GM19455 (cell line): ENCODE measurements around the gene EPHB2.

Source experiments
- ATAC-seq: cut with Tn5 transposase; IDR thresholded peaks from one replicate; pipeline ENCODE4 v1.9.1; 2021; ENCODE audit not compliant: unreplicated experiment

Gene EPHB2

GRCh38 chr1:22815421-22816066 lies 104.9 kb downstream of the EPHB2 start:
- no peak for ATAC-seq

GRCh38 chr1:22816067-22816775 lies 105.6 kb downstream of the EPHB2 start:
- ATAC-seq, result no peak

DNA sequence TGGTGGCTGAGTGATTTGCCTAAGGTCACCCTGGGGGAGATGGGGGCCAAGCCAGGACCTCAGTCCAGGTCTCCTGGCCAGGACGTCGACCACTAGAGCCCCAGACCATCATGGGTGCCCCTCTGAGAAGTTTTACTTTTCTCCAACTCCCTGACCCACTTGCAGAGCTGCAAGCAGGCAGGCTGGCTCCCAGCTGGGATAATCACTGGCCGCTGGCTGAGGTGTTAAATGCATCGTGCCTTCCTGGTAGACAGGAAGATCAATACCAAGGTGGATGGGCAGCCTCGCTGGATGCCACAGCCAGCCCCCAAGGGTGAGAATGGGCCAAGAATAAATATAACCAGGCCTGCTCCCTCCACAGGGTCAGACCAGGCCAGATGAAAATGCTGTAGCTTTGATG lies 106.2 kb downstream of the EPHB2 start:
- no peak for ATAC-seq

DNA sequence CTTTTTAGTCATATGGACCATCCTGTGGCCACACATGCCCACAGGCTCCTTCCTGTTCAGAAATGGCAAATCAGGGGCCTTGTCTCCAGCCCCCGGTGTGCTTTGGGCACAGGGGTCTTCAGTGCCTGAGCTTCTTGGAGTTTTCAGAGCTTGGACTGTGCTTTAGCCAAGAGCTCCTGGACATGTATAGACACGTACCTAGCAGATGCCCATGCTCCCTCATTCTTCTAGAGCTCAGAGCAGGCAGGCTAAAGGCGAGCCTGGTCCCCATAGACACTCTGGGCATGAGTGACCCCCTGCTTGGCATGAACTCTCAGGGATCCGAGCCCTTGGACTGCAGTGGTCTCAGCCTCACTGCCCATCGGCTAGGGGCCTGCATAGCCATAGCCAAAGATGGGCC lies 106.8 kb downstream of the EPHB2 start:
- no peak for ATAC-seq

DNA sequence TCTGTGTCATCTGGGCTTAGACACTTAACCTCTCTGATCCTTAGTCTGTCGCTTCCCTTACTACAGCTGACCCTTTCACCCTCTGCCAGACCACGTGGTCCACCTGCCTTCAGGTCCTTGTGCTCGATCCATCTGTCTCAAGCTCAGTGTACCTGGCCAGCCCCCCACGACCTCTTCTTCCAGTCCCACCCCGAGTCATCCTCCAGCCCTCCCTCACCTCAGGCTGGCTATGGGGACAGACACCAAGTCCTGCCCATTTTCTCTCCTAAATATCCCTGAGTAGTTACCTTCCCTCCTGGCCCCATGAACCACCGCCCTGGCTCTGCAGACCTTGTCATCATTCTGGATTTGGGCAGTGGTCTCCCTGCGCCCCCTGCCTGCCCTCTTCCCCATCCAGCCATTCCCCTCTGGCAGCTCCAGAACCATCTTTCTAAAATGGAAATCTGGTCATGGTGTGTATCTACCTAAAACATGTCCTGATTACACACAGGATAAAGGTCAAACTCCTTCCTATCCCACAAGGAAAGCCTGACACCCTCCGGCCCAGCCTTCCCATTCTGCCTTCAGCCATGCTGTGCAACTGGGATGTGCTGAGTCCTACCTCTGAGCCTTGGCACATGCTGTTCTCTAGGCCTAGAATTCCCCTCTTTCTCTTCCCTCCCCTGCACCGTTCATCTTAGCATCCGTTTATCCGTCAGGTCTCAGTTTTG lies 107.6 kb downstream of the EPHB2 start:
- no peak for ATAC-seq

GRCh38 chr1:22819361-22819760 lies 108.7 kb downstream of the EPHB2 start:
- ATAC-seq, result no peak

- no peak for ATAC-seq
Observed at GRCh38 chr1:22821027-22821426, 110.4 kb downstream of the EPHB2 start.

DNA sequence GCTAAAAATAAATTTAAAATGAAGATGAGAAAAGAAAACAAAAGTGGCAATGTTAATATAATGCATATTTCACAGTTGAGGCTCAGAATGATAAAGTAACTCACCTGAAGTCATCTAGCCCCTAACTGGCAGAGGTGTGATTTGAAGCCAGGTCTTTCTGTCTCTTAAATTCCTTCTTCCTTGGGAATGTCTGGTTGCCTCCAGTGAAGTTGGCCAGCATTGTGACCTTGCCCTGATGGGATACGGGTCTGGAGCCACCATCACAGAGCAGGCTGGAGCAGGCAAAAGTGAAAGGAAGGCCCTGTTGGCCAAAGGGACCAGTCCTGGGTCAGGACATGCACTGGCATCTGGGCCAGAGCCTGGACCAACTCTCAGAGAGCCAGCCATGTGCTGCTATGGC lies 111.7 kb downstream of the EPHB2 start:
- no peak for ATAC-seq

- ATAC-seq, result no peak
Observed at GRCh38 chr1:22824466-22824865, 113.8 kb downstream of the EPHB2 start.

DNA sequence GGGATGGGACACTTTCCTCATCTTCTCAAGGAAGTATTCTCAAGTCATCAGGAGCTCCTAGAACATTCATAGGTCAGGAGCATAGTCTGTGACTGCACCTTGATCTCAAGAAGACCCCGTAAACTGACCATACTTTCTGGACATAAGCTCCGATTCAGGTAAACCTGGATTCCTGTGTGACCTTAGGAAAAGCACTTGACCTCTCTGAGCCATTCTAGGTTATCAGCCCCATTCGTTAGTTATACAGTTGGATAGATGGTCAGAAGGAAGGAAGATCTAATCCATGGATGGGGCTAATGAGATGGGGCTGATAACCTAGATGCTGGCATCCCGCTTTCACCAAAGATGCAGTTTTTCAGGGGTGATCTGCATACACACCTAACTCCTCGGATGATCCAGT lies 114.3 kb downstream of the EPHB2 start:
- ATAC-seq, result no peak

DNA sequence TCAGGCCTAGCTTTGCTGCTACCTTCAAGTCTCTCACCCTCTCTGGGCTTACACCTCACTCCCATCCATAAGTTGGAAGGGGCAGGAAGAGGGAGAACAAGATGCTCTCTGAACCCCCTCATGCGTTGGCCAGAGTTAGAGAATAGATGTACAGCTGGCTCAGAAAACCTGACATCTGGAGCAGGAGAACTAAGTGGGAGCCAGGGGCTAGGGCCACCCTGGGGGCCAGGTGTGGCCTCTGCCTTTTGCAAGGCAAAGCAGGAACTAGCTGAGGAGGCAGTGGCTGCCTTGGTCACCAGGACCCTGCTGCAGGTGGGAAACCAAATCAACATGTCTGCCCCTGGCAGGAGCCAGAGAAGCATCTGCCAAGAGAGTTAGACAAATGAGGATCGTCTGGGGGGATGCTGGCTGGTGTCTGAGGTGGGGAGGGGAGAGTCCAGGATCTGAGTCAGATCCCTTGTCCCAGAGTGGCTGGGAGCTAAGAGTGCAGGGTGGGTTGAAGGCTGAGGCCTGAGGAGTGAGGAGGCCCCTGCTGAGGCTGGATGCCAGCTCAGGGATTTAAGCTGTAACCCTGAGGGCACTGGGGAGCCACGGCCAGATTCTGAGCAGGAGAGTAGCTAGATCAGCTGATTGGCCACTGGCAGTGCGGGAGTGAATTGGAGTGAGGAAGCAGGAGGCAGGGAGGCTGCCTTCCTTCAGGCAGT lies 115.0 kb downstream of the EPHB2 start:
- ATAC-seq, result no peak

DNA sequence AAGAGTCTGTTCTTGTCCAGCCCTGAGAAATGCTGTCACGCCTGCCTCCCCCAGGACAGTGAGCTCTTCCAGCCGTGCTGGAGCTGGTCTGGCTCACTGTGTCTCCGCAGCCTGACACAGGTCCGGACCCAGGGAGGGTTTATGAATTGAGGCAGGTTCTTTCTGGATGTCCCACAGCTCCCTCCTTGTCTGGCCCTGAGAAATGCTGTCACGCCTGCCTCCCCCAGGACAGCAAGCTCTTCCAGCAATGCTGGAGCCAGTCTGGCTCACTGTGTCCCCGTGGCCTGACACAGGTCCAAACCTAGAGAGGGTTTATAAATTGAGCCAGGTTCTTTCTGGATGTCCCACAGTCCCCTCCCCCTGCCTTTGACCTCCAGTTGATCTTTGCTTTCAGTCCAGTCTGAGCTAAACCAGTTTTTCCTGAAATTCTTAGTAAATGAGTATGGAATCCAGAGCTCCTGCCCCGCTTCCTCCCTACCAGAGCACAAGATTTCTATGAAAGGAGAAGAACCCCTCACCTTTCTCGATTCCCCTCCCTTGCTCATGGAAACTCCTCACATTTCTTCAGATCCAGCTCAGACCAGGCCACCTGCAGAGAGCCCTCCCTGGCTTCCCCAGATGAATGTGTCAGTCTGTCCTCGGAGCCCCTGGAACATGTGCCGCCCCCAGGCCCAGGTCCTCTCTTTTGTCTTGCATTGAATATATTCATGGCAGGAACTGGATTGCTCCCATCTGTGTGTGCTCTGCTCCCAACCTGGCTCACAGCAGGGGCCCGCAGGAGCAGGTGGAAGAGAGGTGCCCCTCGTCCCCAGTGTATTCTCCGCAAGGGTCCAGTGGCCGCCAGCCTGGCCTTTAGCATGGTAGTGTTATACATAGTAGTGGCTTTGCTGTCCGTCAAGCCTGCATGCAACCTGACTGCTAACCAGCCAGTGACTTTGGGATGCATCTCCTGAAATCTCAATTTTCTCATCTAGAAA lies 116.3 kb downstream of the EPHB2 start:
- ATAC-seq, result no peak

- ATAC-seq, result no peak
Observed at GRCh38 chr1:22827666-22828483, 117.2 kb downstream of the EPHB2 start.

DNA sequence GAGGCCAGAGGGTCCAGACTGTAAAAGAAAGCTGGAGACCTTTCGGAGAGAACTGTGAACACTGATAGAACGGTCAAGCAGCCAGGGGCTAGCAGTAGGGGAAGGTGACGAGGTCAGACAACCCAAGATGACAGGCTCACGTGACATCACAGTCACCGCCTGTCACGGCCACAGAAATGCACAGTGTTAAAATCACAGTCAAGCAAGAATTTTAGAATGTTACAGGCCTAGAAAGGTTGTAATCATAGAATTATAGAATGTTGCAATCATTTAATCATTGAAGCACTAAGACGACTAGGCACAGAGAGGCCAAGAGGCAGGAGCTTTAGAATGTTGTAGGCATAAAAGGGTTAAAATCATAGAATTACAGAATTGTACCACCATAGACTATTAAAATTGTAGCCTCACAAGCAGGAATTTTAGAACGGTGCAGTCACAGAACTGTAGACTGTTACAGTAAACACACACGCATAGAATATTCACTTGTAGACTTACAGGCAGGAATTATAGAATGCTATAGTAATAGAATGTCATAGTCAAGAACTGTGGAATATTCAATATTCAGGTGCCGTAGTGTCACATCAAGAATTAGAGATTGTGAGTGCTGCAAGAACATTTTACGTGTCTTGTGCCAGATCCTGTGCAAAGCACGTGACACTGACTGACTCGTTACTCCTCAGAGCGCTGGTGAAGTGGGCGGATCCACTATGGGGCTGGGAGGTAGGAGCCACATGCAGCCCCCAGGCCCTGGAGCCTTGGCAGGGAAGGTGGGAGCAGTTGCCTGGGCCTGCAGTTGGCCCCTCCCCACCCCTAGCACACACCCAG lies 118.1 kb downstream of the EPHB2 start:
- ATAC-seq, result no peak

- ATAC-seq, result no peak
Observed at GRCh38 chr1:22829309-22829989, 118.8 kb downstream of the EPHB2 start.

DNA sequence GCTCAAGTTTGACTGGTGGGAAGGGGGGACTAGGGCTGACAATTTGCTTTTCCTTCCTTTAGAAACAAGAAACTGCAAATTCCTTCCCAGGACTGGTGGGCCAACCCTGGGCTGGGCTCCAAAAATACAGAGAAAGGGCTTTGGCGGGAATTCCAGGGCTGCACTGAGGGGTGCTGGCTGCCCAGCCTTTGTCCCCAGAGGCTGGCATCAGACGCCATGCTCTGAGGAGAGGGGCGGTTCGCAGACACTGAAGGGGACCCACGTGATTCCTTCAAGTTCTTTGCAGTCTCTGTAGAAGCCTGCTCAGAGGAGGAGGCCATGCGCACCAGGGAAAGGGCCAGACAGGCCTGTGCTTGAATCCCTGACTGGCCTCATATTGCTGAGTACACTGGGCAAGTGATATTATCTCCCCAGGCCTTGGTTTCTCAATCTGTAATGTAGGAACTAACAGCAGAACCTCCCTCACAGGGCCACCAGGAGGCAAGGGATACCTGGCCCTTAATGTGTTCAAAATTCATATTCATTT lies 119.5 kb downstream of the EPHB2 start:
- no peak for ATAC-seq

DNA sequence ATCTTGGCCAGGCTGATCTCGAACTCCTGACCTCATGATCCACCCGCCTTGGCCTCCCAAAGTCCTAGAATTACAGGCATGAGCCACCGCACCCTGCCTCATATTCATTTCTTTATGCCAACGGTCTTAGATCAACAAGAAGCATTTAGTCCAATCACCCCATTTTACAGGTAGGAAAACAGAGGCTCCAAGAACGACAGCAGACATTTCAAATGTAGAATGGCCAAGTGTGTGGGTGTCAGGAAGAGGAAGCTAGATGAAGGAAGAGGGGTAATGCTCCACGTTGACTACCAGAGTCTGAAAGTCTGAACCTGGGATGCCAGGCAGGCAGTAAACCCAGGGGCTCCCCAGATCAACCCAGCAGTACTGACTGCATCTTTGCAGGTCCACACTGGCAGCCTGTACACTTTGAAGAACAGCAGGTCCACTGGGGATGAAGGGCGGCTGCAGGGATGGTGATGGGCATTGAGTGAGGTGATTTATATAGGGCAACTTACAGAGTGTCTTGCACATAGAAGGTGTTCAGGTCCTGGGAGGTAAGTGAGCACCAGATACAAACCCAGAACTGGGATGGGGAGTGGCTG lies 120.2 kb downstream of the EPHB2 start:
- no peak for ATAC-seq
